Sigmoid colon (tissue), 4 donors: Measurements from ENCODE around the gene IRX4.

Source experiments
- CTCF ChIP-seq, 4 experiments: fragments of 450-650 bp in 3 of 4; fragments of 200-600 bp in 1 of 4; IDR thresholded peaks; one replicate each; pipeline ENCODE4 v1.5.1; 2016 to 2019; ENCODE audit warnings: antibody characterized with exemption in 4 of 4, mild to moderate bottlenecking in 3 of 4, moderate library complexity in 2 of 4
- POLR2A ChIP-seq, 2 donors: fragments of 450-650 bp; IDR thresholded peaks; one replicate each; pipeline ENCODE4 v1.6.1; 2016; ENCODE audit warnings: antibody characterized with exemption in 2 of 2, mild to moderate bottlenecking in 2 of 2, moderate library complexity in 2 of 2
- POLR2AphosphoS5 ChIP-seq, 4 donors: sonication (generic); formaldehyde crosslinking; IDR thresholded peaks; one replicate each; pipeline ENCODE4 v1.6.1; 2017; ENCODE audit warnings: antibody characterized with exemption in 4 of 4

GRCh38 chr5:1910081-1910760 is 27.5 kb upstream of the IRX4 start:
- TF ChIP-seq CTCF (IDR thresholded peaks at IDR 0.05) = no peak
- no peak for TF ChIP-seq POLR2AphosphoS5 (IDR thresholded peaks at IDR 0.05)
- no peak for TF ChIP-seq POLR2A (IDR thresholded peaks at IDR 0.05)
